ENCODE data around the gene RCCD1. TPM values are rescaled to one million over a fixed set of nuclear protein-coding genes. Genes with fewer than 3 reads are reported as not detected.
A peak's percentile ranks its signal among the peaks of the same experiment; 100 is the strongest.

Gene RCCD1
- total RNA-seq, 1 donor from 2014 or later = 26.4 TPM

DNA sequence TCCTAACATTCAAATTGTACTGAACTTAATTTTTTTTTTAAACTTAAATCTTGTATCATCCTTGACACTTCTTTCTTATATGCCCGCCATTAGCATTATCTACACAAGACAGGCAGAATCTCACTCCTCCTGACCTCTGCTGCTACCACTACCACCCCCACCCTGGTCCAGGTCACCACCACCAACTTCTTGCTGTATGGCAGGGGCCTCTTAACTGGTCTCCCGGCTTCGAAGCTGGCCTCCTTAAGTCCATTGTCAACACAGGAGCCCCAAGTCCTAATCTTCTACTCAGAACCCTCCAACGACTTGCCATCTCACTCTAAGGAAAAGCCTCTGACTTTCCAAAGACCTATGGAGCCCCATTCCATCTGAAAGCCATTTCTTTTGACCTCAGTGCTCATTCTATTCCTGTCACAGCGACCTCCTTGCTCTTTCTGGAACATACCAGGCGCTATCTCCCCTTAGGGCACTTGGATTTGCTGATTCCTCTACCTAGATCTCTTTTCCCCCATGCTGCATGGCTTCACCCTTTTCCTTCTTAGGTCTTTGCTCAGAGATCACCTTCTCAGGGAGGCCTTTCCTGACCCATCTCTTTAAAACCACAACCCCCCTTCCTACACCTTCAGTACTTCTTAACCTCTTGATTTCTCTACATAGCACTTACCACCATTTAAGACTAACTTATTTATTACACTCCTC lies 37.1 kb downstream of the RCCD1 start:
- intact Hi-C loops (cut with micrococcal nuclease) = loop anchor here (1.0 to 10.0 kb wide), 3 partner anchors 9 to 863 kb away; partner anchors contain the start of genes NGRN and SLCO3A1
- H3K9me3 Mint-ChIP-seq = no peaks in the 10 kb centered on the region
- no peaks in the 10 kb centered on the region for H3K27me3 Mint-ChIP-seq (ENCODE audit: insufficient read depth)
- H3K4me3 Mint-ChIP-seq = peak overlapping the region; percentile 5
- H3K36me3 Mint-ChIP-seq (ENCODE audit: low read depth) = peaks cover 14% of the 10 kb centered on the region
- no peak for DNase-seq (ENCODE audit: low spot score)
- peak overlapping the region; percentile 25 for H3K27ac Mint-ChIP-seq
- H3K4me1 Mint-ChIP-seq (ENCODE audit: low read depth) = peaks cover 64% of the 10 kb centered on the region

DNA sequence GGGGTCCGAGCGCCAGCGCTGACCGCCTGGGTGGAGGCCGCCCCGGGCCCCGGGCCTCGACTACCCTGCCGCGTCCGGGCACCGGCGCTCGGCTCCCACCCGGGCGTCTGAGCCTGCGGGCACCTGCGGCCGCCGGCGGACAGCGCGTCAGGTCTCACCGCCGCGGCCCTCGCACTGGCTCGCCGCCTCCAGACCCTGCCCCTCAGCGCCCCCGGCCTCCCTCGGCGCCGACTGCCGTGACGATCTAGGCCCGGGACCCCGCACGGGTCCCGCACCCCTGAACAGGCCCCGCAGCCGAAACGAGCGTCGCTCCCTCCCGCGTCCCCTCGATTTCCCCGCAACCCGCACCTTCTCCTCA lies 39.4 kb downstream of the RCCD1 start:
- intact Hi-C loops (cut with micrococcal nuclease) = loop anchor here (1.0 to 10.0 kb wide), 6 partner anchors 39 to 861 kb away; partner anchors contain the start of genes IQGAP1, NGRN, SLCO3A1 and UNC45A
- H3K27me3 Mint-ChIP-seq (ENCODE audit: insufficient read depth) = no peaks in the 10 kb centered on the region
- H3K4me3 Mint-ChIP-seq = peak overlapping the region; percentile 100
- peaks cover 42% of the 10 kb centered on the region for H3K4me1 Mint-ChIP-seq (ENCODE audit: low read depth)
- DNase-seq (ENCODE audit: low spot score) = no peak
- H3K9me3 Mint-ChIP-seq = no peaks in the 10 kb centered on the region
- peak overlapping the region; percentile 100 for H3K27ac Mint-ChIP-seq
- H3K36me3 Mint-ChIP-seq (ENCODE audit: low read depth) = peaks cover 27% of the 10 kb centered on the region

DNA sequence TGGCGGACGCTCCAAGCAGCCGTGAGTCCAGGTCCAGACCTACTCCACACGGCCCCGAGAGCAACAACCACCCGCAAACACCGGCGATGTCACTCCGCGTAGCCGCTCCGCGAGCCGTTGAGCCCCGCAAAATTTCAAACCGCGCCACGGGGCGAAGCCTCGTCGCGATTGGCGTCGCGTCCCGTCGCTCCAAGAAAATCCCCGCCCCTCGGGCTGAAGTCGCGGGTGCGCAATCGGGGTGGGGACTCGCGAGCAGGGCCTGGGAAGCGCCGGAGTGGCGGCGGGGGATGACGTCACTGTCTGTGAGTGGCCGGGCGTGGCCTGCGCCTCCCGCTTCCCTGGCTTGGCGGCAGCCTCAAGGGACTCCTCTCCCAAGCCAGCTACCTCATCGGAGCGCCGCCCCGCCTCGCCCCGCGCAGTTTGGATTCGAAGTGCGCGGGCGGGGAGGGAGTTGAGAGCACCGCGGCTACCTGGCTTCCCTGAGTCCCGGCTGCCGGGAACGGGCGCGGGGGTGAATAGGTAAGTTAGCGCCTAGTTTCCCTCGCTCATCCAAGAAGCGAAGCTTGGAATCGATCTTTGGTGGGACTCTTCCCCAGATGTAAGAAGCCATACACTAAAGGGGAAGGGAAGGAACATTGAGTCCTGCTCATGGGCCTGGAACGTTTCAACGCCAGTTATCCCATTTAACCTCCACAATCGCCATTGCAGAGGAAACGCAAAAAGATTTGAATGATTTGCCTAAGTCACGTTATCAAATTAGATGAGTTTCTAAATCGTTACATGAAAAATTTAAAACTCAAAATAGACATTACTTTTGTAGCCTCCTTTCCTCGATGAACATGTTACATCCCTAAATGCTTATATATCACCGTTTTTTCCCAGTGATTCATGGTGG lies 40.0 kb downstream of the RCCD1 start, which contains the start of gene PRC1:
Gene PRC1, minus strand, starts transcription at position 119 of the 895 bp plus-strand sequence. Its CDS starts 118 bp downstream, at position 1.
- peaks cover 32% of the 10 kb centered on the region for H3K36me3 Mint-ChIP-seq (ENCODE audit: low read depth)

DNA sequence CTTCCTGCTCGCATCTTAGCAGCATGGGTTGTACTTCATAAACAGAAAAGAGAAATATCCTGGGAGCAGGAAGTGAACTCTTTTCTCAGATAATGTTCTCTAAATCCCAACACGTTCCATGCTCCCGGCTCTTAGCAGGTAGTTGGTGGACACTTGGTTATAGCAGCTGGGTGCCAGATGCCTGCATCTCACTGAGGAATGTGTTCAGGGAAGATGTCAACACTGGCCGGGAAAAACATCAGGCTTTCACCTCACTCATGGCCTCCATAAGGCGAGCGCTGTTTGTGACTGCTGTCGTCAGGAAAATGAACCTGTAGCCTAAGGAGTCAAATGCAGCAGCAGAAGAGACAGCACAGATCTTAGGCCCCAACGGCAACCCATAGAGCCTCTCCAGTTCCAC lies 44.1 kb downstream of the RCCD1 start:
- Mint-ChIP-seq H3K4me3 (no peak overlapping the region), H3K4me1 (ENCODE audit: low read depth) (peaks cover 18% of the 10 kb centered on the region), H3K9me3 (no peaks in the 10 kb centered on the region), H3K27ac (no peak overlapping the region), H3K36me3 (ENCODE audit: low read depth) (peaks cover 40% of the 10 kb centered on the region), H3K27me3 (ENCODE audit: insufficient read depth) (no peaks in the 10 kb centered on the region)
- DNase-seq (ENCODE audit: low spot score) = no peak
- intact Hi-C loops (cut with micrococcal nuclease) = loop anchor here (10.0 kb wide), 1 partner anchor 856 kb away; the partner anchor contains the start of gene SLCO3A1

More for the DNA sequence above, 40.0 kb downstream of the RCCD1 start, which contains the start of gene PRC1:
- Mint-ChIP-seq H3K9me3 (no peaks in the 10 kb centered on the region), H3K4me3 (peak within 1 kb of the TSS; percentile 100), H3K27ac (peak within 1 kb of the TSS; percentile 100), H3K27me3 (ENCODE audit: insufficient read depth) (no peaks in the 10 kb centered on the region), H3K4me1 (ENCODE audit: low read depth) (peaks cover 42% of the 10 kb centered on the region)
- intact Hi-C loops (cut with micrococcal nuclease) = loop anchor here (1.0 to 10.0 kb wide), 7 partner anchors 28 to 860 kb away; partner anchors contain the start of genes IQGAP1, NGRN, SLCO3A1 and UNC45A
- DNase-seq (ENCODE audit: low spot score) = peak; percentile 99

DNA sequence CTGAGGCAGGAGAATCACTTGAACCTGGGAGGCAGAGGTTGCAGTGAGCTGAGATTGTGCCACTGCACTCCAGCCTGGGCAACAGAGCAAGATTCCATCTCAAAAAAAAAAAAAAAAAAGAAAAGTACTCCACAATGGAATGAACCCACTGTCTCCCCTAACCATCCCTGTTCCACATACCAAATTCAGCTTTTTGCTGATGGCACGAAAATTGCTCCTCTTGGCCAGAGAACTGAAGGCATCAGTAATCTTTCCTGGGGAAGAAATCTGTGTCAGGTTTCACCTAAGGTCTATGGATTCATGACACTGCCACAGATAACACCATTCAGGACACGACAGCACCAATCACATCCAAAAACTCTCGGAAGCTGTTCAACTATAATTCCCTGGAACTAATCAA lies 46.5 kb downstream of the RCCD1 start:
- Mint-ChIP-seq H3K36me3 (ENCODE audit: low read depth) (peaks cover 39% of the 10 kb centered on the region), H3K4me3 (no peak overlapping the region), H3K27ac (no peak overlapping the region), H3K27me3 (ENCODE audit: insufficient read depth) (no peaks in the 10 kb centered on the region), H3K4me1 (ENCODE audit: low read depth) (peaks cover under 1% of the 10 kb centered on the region), H3K9me3 (no peaks in the 10 kb centered on the region)
- intact Hi-C loops (cut with micrococcal nuclease) = no loop called here
- DNase-seq (ENCODE audit: low spot score) = no peak

DNA sequence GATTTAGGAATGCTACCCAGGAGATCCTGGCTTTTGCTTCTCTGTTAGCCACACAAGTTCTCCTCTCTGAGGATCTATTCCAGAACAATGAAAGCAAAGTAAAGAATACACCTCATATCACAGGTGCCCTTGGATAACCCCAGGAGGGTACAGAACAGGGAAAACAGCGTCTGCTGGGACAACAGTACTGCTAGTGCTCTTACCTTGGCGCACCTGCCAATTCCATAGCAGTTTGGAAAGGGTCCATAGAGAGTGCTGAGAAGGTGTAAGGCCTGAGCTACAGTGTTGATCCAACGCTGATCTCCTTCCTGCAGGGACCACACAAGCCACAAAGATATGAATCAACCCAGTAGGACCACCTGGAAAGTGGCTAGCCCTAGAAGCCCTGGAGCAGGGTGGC lies 52.6 kb downstream of the RCCD1 start:
- intact Hi-C loops (cut with micrococcal nuclease) = no loop called here

More for the DNA sequence above, 52.6 kb downstream of the RCCD1 start:
- no peak for DNase-seq (ENCODE audit: low spot score)
- no peak overlapping the region for H3K27ac Mint-ChIP-seq
- no peak overlapping the region for H3K4me3 Mint-ChIP-seq
- no peaks in the 10 kb centered on the region for H3K9me3 Mint-ChIP-seq
- peaks cover 36% of the 10 kb centered on the region for H3K36me3 Mint-ChIP-seq (ENCODE audit: low read depth)
- H3K4me1 Mint-ChIP-seq (ENCODE audit: low read depth) = no peaks in the 10 kb centered on the region
- H3K27me3 Mint-ChIP-seq (ENCODE audit: insufficient read depth) = no peaks in the 10 kb centered on the region

Other genes with a start within 250 kb of the RCCD1 start
- gene BLM, start 237.5 kb upstream of the RCCD1 start, total RNA-seq = 64.3 and 65.1 TPM in 2 replicates
- gene FURIN, start 86.3 kb upstream of the RCCD1 start, total RNA-seq = 530 and 545 TPM in 2 replicates
- gene FES, start 70.4 kb upstream of the RCCD1 start, total RNA-seq = 45.4 and 57.1 TPM in 2 replicates
- gene MAN2A2, start 51.6 kb upstream of the RCCD1 start, total RNA-seq = 228 and 239 TPM in 2 replicates
- gene HDDC3, start 22.3 kb upstream of the RCCD1 start, total RNA-seq = 38.8 and 39.0 TPM in 2 replicates
- gene UNC45A, start 19.6 kb upstream of the RCCD1 start, total RNA-seq = 60.5 and 68.6 TPM in 2 replicates
- gene PRC1, start 39.7 kb downstream of the RCCD1 start, total RNA-seq = 78.4 and 86.0 TPM in 2 replicates
- gene VPS33B, start 67.7 kb downstream of the RCCD1 start, total RNA-seq = 20.8 and 20.9 TPM in 2 replicates
- gene SV2B, start 145.4 kb downstream of the RCCD1 start, total RNA-seq = 0.08 and 0.12 TPM in 2 replicates